Body of pancreas (tissue), 4 donors: ENCODE measurements around the gene CEACAM16. TPM values are rescaled to one million over a fixed set of nuclear protein-coding genes. Genes with fewer than 3 reads are reported as not detected.
A peak's percentile ranks its signal among the peaks of the same experiment; 100 is the strongest.

Experiments
- ATAC-seq: fragments of 150-250 bp; one replicate; pipeline ENCODE4 v1.9.1; 2016
- DNase-seq, 4 donors: peaks; one replicate each; pipeline ENCODE4 v3.0.0-alpha.2; 2019
- H3K27ac ChIP-seq, 4 donors: fragments of 200-600 bp; sonication (generic); 1 replicate in 3 of 4; 2 replicates in 1 of 4; pipeline versions ENCODE4 v1.5.1 to v1.6.1; 2016 to 2019; ENCODE audit warnings: mild to moderate bottlenecking in 1 of 4, mixed read lengths in 1 of 4, moderate library complexity in 1 of 4
- H3K27me3 ChIP-seq, 2 donors: fragments of 200-600 bp; sonication (generic); one replicate each; pipeline ENCODE4 v1.6.0; 2016; ENCODE audit warnings: mild to moderate bottlenecking in 1 of 2
- H3K36me3 ChIP-seq, 2 donors: fragments of 200-600 bp; sonication (generic); replicated peaks in 1 of 2; 2 replicates each; pipeline ENCODE4 v1.5.1; 2016; ENCODE audit warnings: low read depth in 2 of 2; ENCODE audit not compliant: insufficient read depth in 1 of 2
- H3K4me1 ChIP-seq: fragments of 200-600 bp; sonication (generic); one replicate; pipeline ENCODE4 v1.6.0; 2016
- H3K4me3 ChIP-seq, 2 donors: fragments of 200-600 bp; sonication (generic); 1 replicate in 1 of 2; 2 replicates in 1 of 2; pipeline ENCODE4 v1.5.1; 2016 to 2019
- H3K9me3 ChIP-seq, 3 donors: fragments of 200-600 bp; sonication (generic); 1 replicate in 2 of 3; 2 replicates in 1 of 3; pipeline ENCODE4 v1.5.1; 2016
- CTCF ChIP-seq, 7 experiments: fragments of 450-650 bp in 4 of 7; fragments of 200-600 bp in 3 of 7; sonication (generic) in 3 of 7; IDR thresholded peaks; one replicate each; pipeline ENCODE4 v1.5.1; 2016 to 2019; ENCODE audit warnings: antibody characterized with exemption in 7 of 7
- POLR2A ChIP-seq, 3 donors: fragments of 450-650 bp; IDR thresholded peaks; one replicate each; pipeline ENCODE4 v1.6.1; 2016; ENCODE audit warnings: antibody characterized with exemption in 3 of 3, mild to moderate bottlenecking in 2 of 3
- WGBS, 2 donors: methylation state at CpG; one replicate each; pipeline ENCODE4 v1.1.5; 2017; 5-methylcytosine and 5-hydroxymethylcytosine counted together
- intact Hi-C: fragments of 100-400 bp; cut with DNase I; formaldehyde crosslinking; loops from one replicate; pipeline ENCODE4 v1.15.1; 2023
- total RNA-seq, 2 donors: library from RNA; depleted of rRNA; stranded (reverse); fragments of >200 nt; gene quantifications; one replicate each; pipeline ENCODE4 v1.1.0, GENCODE V29; 2016

Gene CEACAM16
- total RNA-seq, 2 donors from 2014 or later = 0.33 to 1.3 TPM

GRCh38 chr19:44657211-44657921, 41.6 kb upstream of the CEACAM16 start:
- DNase-seq (peak; percentile 60 to 75 (median 68)), ATAC-seq (peak; percentile 71)
- 35 to 43% methylated on average over 24 to 25 of the region's 25 CpGs for WGBS, 2 donors
- H3K27me3 ChIP-seq = no peaks in the 10 kb centered on the region
- TF ChIP-seq CTCF (IDR thresholded peaks at IDR 0.05) (peak; percentile 74 to 94 (median 85)), POLR2A (IDR thresholded peaks at IDR 0.05) (no peak)
- H3K36me3 ChIP-seq = peaks cover 5 to 24% of the 10 kb centered on the region in 2 donors
- H3K27ac ChIP-seq = no peak overlapping the region
- no peaks in the 10 kb centered on the region for H3K9me3 ChIP-seq
- intact Hi-C loops = loop anchor here (5.0 kb wide), 1 partner anchor 85 kb away; no protein-coding TSS in a partner anchor
- H3K4me1 ChIP-seq = no peaks in the 10 kb centered on the region
- no peak overlapping the region for H3K4me3 ChIP-seq

- Histone ChIP-seq H3K9me3 (no peaks in the 10 kb centered on the region), H3K27ac (no peak overlapping the region), H3K36me3 (peaks cover 5 to 24% of the 10 kb centered on the region in 2 donors), H3K4me1 (no peaks in the 10 kb centered on the region), H3K27me3 (no peaks in the 10 kb centered on the region), H3K4me3 (no peak overlapping the region)
- intact Hi-C loops = loop anchor here (5.0 kb wide), 1 partner anchor 86 kb away; no protein-coding TSS in a partner anchor
- no peak for DNase-seq
- WGBS, 2 donors = 91 to 95% methylated on average over 3 of the region's 3 CpGs
- ATAC-seq = no peak
- TF ChIP-seq CTCF (IDR thresholded peaks at IDR 0.05) = no peak
Observed at GRCh38 chr19:44658069-44658733, 40.8 kb upstream of the CEACAM16 start.

- TF ChIP-seq CTCF (IDR thresholded peaks at IDR 0.05) = no peak
- no peak for TF ChIP-seq POLR2A (IDR thresholded peaks at IDR 0.05)
- Histone ChIP-seq H3K4me1 (no peaks in the 10 kb centered on the region), H3K36me3 (peaks cover 5 to 25% of the 10 kb centered on the region in 2 donors), H3K4me3 (no peak overlapping the region), H3K9me3 (no peaks in the 10 kb centered on the region), H3K27me3 (no peaks in the 10 kb centered on the region), H3K27ac (no peak overlapping the region)
- DNase-seq = no peak
- no peak for ATAC-seq
- intact Hi-C loops = no loop called here
- 83 to 100% methylated on average over 4 of the region's 4 CpGs for WGBS, 2 donors
Observed at GRCh38 chr19:44660081-44660480, 38.9 kb upstream of the CEACAM16 start.

- Histone ChIP-seq H3K27ac (no peak overlapping the region), H3K9me3 (no peaks in the 10 kb centered on the region), H3K4me3 (no peak overlapping the region), H3K4me1 (no peaks in the 10 kb centered on the region), H3K27me3 (no peaks in the 10 kb centered on the region), H3K36me3 (peaks cover 5 to 23% of the 10 kb centered on the region in 2 donors)
- ATAC-seq = no peak
- intact Hi-C loops = no loop called here
- TF ChIP-seq POLR2A (IDR thresholded peaks at IDR 0.05) (no peak), CTCF (IDR thresholded peaks at IDR 0.05) (no peak)
- WGBS, 2 donors = 89 to 92% methylated on average over 11 of the region's 11 CpGs
- no peak for DNase-seq
Observed at GRCh38 chr19:44661205-44661604, 37.7 kb upstream of the CEACAM16 start.
